ENCODE data around the gene ATP2B3.

The ATP2B3 gene

DNA sequence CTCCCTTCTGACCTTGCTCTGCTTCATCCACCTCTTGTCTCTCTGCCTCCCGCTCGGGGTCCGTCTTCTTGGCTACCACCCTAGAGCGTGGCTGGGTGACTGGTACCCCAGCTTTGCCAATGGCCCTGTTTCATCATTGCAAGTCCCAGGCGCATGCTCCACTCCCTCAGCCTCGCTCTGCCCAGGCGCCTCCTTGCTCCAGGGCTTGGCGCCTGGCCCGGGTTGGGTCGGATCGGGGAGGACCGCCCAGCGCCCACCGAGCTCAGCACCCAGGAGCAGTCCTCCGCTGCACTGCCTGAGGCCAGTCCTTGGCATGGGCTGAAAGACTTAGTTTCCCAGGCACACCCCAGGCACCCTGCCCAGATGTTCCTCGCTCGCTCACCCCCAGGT is 22.1 kb upstream of the ATP2B3 start:
- no peaks in the 10 kb centered on the region for H3F3A ChIP-seq (ENCODE audit: low read depth)
- H4K20me1 ChIP-seq (ENCODE audit: insufficient read depth, low read length, poor library complexity, severe bottlenecking) = no peaks in the 10 kb centered on the region
- no peak overlapping the region for H2AFZ ChIP-seq (ENCODE audit: low read length)
- H3K27me3 ChIP-seq (ENCODE audit: insufficient read depth, low read length, poor library complexity, severe bottlenecking) = no peaks in the 10 kb centered on the region
- H3K9ac ChIP-seq (ENCODE audit: low read depth, low read length, poor library complexity, severe bottlenecking) = no peak overlapping the region
- H3K9me2 ChIP-seq (replicated peaks; ENCODE audit: low read depth, low read length) = no peaks in the 10 kb centered on the region
- no peaks in the 10 kb centered on the region for H3K9me3 ChIP-seq (ENCODE audit: insufficient read depth, low read depth, low read length)
- H3K4me2 ChIP-seq (ENCODE audit: low read depth, low read length, poor library complexity, severe bottlenecking) = no peak overlapping the region
- H3K36me3 ChIP-seq (ENCODE audit: insufficient read depth, low read length) = no peaks in the 10 kb centered on the region
- no peaks in the 10 kb centered on the region for H3K79me2 ChIP-seq (ENCODE audit: insufficient read depth, low read length)
- no peak overlapping the region for H3K4me3 ChIP-seq (ENCODE audit: low read length, poor library complexity, severe bottlenecking)
- H3K4me1 ChIP-seq (ENCODE audit: insufficient read depth, low read length, poor library complexity, severe bottlenecking) = no peaks in the 10 kb centered on the region
- TF ChIP-seq, protein P1, sequence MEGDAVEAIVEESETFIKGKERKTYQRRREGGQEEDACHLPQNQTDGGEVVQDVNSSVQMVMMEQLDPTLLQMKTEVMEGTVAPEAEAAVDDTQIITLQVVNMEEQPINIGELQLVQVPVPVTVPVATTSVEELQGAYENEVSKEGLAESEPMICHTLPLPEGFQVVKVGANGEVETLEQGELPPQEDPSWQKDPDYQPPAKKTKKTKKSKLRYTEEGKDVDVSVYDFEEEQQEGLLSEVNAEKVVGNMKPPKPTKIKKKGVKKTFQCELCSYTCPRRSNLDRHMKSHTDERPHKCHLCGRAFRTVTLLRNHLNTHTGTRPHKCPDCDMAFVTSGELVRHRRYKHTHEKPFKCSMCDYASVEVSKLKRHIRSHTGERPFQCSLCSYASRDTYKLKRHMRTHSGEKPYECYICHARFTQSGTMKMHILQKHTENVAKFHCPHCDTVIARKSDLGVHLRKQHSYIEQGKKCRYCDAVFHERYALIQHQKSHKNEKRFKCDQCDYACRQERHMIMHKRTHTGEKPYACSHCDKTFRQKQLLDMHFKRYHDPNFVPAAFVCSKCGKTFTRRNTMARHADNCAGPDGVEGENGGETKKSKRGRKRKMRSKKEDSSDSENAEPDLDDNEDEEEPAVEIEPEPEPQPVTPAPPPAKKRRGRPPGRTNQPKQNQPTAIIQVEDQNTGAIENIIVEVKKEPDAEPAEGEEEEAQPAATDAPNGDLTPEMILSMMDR (conservative IDR thresholded peaks at IDR 0.05; ENCODE audit: low read length) = no peak
- no peak for TF ChIP-seq EZH2phosphoT487 (IDR thresholded peaks at IDR 0.05; ENCODE audit: borderline replicate concordance)

DNA sequence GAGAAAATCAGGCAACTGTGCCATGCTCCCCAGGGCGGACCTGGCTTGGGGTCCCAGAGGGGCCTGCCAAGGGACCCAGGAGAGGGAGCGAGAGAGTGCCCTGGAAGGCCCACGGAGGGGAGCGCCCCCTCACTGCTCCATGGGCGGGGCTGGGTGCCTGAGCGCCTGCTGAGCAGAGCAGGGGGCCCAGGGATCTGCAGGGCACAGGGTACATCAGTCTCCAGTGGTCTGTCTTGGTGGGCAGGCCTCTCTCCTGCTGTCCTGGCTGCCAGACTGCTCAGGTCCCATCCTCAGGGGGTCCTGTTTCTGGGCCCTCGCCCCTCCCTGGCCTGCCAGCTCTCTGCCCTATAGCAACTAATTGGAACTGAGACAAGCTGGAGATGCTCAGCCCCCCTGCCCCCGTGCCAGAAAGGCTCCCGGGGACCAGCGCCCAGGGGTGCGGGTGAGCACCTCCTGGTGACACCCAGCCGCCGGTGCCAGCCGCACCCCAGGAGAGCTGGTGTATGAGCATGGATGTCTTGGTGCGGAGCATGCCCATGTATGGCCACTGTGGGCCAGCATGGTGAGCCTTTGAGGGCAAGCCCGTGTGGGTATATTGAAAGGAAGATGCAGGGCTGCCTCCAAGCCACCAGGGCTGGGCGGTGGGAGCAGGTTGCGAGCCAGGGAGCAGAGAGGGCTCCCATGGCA is 21.4 kb upstream of the ATP2B3 start:
- H3K9ac ChIP-seq (ENCODE audit: low read depth, low read length, poor library complexity, severe bottlenecking) = no peak overlapping the region

DNA sequence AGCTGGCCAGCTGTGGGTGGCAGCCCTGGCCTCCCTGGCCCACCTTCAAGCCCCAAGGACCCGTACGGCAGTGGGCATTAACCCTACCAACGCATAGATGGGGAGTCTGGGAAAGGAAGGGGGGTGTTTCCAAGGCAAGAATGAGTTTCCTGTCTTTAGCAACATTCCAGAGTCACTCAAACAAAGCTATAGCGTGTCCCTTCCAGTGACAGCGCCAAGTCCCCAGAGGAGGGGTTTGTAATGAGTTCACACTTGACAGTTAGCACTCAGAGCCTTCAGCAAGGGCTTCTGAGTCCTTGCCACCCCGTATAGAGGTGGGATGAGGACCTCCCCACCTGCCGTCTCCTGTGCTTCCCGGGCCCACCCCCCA is 20.9 kb upstream of the ATP2B3 start:
- TF ChIP-seq, protein P1 (conservative IDR thresholded peaks at IDR 0.05; ENCODE audit: low read length) = no peak
- TF ChIP-seq EZH2phosphoT487 (IDR thresholded peaks at IDR 0.05; ENCODE audit: borderline replicate concordance) = no peak
- no peaks in the 10 kb centered on the region for H3K36me3 ChIP-seq (ENCODE audit: insufficient read depth, low read length)
- H3K9ac ChIP-seq (ENCODE audit: low read depth, low read length, poor library complexity, severe bottlenecking) = no peak overlapping the region
- no peaks in the 10 kb centered on the region for H3K4me1 ChIP-seq (ENCODE audit: insufficient read depth, low read length, poor library complexity, severe bottlenecking)
- H2AFZ ChIP-seq (ENCODE audit: low read length) = no peak overlapping the region
- H4K20me1 ChIP-seq (ENCODE audit: insufficient read depth, low read length, poor library complexity, severe bottlenecking) = no peaks in the 10 kb centered on the region
- no peak overlapping the region for H3K4me3 ChIP-seq (ENCODE audit: low read length, poor library complexity, severe bottlenecking)
- no peak overlapping the region for H3K4me2 ChIP-seq (ENCODE audit: low read depth, low read length, poor library complexity, severe bottlenecking)
- no peaks in the 10 kb centered on the region for H3K79me2 ChIP-seq (ENCODE audit: insufficient read depth, low read length)
- H3K9me3 ChIP-seq (ENCODE audit: insufficient read depth, low read depth, low read length) = no peaks in the 10 kb centered on the region
- H3F3A ChIP-seq (ENCODE audit: low read depth) = no peaks in the 10 kb centered on the region
- no peaks in the 10 kb centered on the region for H3K9me2 ChIP-seq (replicated peaks; ENCODE audit: low read depth, low read length)
- no peaks in the 10 kb centered on the region for H3K27me3 ChIP-seq (ENCODE audit: insufficient read depth, low read length, poor library complexity, severe bottlenecking)

More for the DNA sequence above, 21.4 kb upstream of the ATP2B3 start:
- no peak overlapping the region for H3K4me3 ChIP-seq (ENCODE audit: low read length, poor library complexity, severe bottlenecking)
- H3K4me2 ChIP-seq (ENCODE audit: low read depth, low read length, poor library complexity, severe bottlenecking) = no peak overlapping the region
- H2AFZ ChIP-seq (ENCODE audit: low read length) = no peak overlapping the region
- H3F3A ChIP-seq (ENCODE audit: low read depth) = no peaks in the 10 kb centered on the region
- no peaks in the 10 kb centered on the region for H4K20me1 ChIP-seq (ENCODE audit: insufficient read depth, low read length, poor library complexity, severe bottlenecking)
- no peaks in the 10 kb centered on the region for H3K27me3 ChIP-seq (ENCODE audit: insufficient read depth, low read length, poor library complexity, severe bottlenecking)
- TF ChIP-seq, protein P1 (conservative IDR thresholded peaks at IDR 0.05; ENCODE audit: low read length) = no peak
- TF ChIP-seq EZH2phosphoT487 (IDR thresholded peaks at IDR 0.05; ENCODE audit: borderline replicate concordance) = no peak
- H3K36me3 ChIP-seq (ENCODE audit: insufficient read depth, low read length) = no peaks in the 10 kb centered on the region
- H3K9me3 ChIP-seq (ENCODE audit: insufficient read depth, low read depth, low read length) = no peaks in the 10 kb centered on the region
- H3K4me1 ChIP-seq (ENCODE audit: insufficient read depth, low read length, poor library complexity, severe bottlenecking) = no peaks in the 10 kb centered on the region
- H3K79me2 ChIP-seq (ENCODE audit: insufficient read depth, low read length) = no peaks in the 10 kb centered on the region
- H3K9me2 ChIP-seq (replicated peaks; ENCODE audit: low read depth, low read length) = no peaks in the 10 kb centered on the region
